ENCODE results near the gene RNF17.
A peak's percentile ranks its signal among the peaks of the same experiment; 100 is the strongest.

Gene RNF17

DNA sequence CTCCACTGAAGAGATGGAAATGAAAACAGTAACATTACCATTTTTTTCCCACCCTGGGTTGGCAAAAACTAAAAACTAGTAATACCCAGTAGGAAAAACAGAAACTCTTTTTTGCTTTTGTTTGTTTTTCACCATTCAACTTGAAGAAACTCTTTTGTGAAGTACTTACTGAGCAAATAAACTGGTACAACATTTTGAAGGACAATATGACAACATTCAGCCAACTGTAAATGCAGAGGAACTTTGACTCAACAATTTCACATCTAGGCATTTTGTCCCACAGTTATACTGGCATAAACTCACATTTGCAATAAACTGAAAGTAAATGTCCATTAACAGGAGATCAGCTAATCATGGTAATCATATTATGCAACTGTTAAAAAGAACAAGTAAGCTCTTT is 152.5 kb downstream of the RNF17 start:
- TF ChIP-seq ZFX (IDR thresholded peaks at IDR 0.05; ENCODE audit: borderline replicate concordance) = no peak
- TF ChIP-seq, protein P1, sequence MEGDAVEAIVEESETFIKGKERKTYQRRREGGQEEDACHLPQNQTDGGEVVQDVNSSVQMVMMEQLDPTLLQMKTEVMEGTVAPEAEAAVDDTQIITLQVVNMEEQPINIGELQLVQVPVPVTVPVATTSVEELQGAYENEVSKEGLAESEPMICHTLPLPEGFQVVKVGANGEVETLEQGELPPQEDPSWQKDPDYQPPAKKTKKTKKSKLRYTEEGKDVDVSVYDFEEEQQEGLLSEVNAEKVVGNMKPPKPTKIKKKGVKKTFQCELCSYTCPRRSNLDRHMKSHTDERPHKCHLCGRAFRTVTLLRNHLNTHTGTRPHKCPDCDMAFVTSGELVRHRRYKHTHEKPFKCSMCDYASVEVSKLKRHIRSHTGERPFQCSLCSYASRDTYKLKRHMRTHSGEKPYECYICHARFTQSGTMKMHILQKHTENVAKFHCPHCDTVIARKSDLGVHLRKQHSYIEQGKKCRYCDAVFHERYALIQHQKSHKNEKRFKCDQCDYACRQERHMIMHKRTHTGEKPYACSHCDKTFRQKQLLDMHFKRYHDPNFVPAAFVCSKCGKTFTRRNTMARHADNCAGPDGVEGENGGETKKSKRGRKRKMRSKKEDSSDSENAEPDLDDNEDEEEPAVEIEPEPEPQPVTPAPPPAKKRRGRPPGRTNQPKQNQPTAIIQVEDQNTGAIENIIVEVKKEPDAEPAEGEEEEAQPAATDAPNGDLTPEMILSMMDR (IDR thresholded peaks at IDR 0.05) = no peak
- no peak overlapping the region for H3K27ac ChIP-seq

DNA sequence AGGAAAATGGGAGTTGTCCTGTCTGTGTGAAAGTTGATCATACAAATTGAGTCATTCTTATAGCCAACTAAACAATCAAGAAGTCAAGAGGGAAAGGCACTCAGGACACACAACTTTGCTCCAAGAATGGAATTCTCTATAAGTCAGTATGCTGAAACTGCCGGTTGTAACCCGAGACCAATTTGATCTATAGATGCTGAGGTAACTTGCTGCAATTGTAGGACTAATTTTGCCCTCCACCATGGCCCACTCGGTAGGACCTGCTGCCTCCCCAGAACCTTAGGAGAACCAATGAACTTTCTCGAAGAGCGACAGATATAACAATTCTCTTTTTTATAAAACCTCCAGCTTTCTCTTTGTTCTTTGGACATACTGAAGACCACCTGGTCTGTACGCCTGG is 157.0 kb downstream of the RNF17 start:
- no peak for TF ChIP-seq ZFX (IDR thresholded peaks at IDR 0.05; ENCODE audit: borderline replicate concordance)
- TF ChIP-seq, protein P1 (IDR thresholded peaks at IDR 0.05) = no peak
- no peak overlapping the region for H3K27ac ChIP-seq

DNA sequence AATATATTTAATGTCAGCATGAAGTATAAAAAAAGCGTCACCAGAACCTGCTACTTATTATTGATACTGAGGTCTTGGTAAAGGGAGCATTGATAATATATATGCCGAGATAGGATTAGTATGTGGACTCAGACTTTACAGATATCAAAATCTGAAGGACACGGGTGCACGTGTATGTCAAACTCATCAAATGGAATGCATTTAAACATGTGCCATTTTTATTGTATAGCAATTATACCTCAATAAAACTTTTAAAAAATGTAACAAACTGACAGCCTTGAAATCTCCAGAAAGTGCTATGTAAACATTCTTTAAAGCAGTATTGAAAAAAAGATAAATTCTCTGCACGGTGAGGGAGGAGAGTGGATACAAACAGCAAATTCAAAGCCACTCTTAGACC is 157.9 kb downstream of the RNF17 start:
- TF ChIP-seq ZFX (IDR thresholded peaks at IDR 0.05; ENCODE audit: borderline replicate concordance) = no peak
- TF ChIP-seq, protein P1 (IDR thresholded peaks at IDR 0.05) = no peak
- peak overlapping the region; percentile 76; the same call in 1 of the 2 replicates for H3K27ac ChIP-seq

DNA sequence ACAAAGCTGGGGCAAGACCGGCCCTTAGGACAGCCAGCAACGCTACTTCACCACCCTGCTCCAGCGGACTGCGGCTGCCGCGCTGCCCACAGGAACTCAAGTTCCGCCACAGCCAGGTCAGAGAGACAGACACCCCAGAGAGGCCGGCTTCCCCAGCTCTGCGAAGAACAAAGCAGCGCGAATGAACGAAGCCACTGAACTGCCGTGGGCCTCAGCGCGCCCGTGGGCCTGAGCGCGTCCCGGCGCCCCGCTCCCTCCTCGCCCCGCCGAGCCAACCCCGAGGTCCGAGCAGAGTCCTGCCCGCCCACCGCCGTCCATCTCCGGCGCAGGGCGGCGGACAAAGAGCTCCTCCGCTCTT is 158.4 kb downstream of the RNF17 start:
- peak overlapping the region; percentile 76 for H3K27ac ChIP-seq
- TF ChIP-seq, protein P1 (IDR thresholded peaks at IDR 0.05) = no peak
- no peak for TF ChIP-seq ZFX (IDR thresholded peaks at IDR 0.05; ENCODE audit: borderline replicate concordance)

DNA sequence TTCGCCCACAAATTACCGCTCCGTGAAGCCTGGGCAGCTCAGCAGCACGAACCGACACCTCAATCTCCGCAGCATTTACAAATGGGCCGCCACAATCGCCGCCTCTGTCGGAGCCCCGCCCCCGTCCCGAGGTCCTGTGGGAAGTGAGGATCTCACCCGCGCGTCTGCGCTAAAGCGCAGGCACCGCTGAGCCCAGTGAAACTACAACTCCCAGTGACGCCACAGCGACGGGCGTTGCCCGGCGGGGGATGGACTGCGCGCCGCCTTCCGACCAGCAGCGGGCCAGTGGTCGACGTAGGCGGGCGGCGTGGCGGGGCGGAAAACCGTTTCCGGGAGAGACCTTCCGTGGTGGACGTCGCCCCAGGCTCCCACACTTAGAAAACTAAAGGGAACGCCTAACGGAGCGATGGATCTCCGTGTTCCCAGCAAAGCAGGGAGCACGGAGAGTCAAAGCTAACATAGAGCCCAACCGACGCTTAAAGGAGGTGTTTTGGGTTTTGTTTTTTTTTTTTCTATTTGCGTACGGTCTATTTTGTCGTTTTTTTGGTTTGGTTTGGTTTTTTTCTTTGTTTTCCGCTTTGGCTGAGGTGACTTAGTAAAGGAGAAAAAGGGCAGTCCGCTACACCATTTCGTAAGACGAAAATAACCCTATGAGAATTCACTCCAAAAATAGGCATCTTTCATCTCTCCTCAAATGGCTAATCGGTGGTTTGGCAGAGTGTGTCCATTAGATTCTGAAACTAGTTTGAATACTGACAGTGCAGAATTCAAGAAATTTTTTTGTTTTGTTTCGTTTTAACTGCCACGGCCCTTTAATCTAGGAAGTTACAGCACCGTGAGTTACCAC is 159.0 kb downstream of the RNF17 start:
- TF ChIP-seq ZFX (IDR thresholded peaks at IDR 0.05; ENCODE audit: borderline replicate concordance) = no peak
- TF ChIP-seq, protein P1 (IDR thresholded peaks at IDR 0.05) = peak; percentile 13; the same call in 1 of the 2 replicates
- peak overlapping the region; percentile 76 for H3K27ac ChIP-seq

DNA sequence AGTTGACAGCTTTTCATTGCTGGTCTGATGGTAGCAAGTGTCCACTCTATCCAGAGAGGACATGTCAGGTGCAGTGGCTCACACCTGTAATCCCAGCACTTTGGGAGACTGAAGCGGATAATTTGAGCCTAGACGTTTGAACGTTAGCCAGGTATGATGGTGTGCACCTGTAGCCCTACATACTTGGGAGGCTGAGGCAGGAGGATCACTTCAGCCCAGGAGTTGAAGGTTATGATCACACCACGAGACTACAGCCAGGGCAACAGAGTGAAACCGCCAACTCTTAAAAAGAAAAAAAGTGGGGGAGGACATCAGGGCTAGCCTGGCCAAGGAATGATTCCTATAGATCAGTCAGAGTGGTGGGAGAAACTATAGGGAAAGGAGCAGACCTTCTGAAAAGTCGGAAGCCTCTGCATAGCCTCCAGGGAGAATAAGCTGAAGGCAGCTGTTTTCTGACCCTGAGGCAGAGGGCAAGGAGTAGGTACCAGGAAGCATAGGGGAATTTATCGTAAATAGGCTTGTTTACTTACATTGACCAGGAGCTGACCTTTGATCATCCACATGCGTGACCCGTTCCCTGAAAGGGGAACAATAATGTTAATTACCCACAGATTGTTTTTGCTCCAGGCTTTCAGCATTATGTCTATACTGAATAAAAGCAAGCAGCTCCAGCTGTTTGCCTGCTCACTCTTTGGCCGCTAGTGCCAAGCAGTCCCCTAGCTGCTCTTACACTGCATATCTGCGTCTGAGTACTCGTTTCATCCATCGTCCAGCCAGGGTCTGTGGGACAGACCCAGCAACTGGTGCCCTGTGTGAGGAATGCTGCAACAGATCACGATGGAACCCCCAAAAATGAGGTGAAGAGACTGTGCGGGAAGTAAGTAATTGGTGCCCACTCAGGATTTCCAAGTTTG is 161.6 kb downstream of the RNF17 start:
- no peak overlapping the region for H3K27ac ChIP-seq
- no peak for TF ChIP-seq ZFX (IDR thresholded peaks at IDR 0.05; ENCODE audit: borderline replicate concordance)
- TF ChIP-seq, protein P1 (IDR thresholded peaks at IDR 0.05) = no peak
